Measurements from ENCODE around the gene IMPA2.
"Not testable (repeated sequence)": the region's sequence is repeated elsewhere in the genome, so short reads cannot be mapped to it uniquely, and the experiment has no call there.

The IMPA2 gene

DNA sequence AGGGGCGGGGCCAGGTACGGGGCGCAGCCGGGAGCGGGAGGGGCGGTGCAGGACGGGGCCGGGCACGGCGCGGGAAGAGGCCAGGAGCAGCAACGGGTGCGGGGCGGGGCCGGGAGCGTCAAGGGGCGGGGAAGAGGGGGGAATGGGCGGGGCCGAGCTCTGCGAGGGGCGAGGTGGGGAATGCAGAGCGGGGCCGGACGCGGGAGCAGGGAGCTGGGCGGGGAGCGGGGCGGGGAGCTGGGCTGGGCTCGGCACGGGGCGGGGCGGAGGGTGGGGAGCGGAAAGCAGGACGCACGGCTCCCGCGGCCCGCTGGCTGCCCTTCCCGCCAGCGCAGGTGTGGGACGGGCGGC is at the start of gene IMPA2:
TSS of gene IMPA2 (plus strand) at position 316 of the 351 bp plus-strand sequence. CDS start 163 bp downstream, outside the sequence.
- peak within 1 kb of the TSS; percentile 60 for H3K4me3 ChIP-seq (replicated peaks; ENCODE audit: low read depth, low read length)
- no peak for DNase-seq (ENCODE audit: low read depth)
- TF ChIP-seq, protein P1, sequence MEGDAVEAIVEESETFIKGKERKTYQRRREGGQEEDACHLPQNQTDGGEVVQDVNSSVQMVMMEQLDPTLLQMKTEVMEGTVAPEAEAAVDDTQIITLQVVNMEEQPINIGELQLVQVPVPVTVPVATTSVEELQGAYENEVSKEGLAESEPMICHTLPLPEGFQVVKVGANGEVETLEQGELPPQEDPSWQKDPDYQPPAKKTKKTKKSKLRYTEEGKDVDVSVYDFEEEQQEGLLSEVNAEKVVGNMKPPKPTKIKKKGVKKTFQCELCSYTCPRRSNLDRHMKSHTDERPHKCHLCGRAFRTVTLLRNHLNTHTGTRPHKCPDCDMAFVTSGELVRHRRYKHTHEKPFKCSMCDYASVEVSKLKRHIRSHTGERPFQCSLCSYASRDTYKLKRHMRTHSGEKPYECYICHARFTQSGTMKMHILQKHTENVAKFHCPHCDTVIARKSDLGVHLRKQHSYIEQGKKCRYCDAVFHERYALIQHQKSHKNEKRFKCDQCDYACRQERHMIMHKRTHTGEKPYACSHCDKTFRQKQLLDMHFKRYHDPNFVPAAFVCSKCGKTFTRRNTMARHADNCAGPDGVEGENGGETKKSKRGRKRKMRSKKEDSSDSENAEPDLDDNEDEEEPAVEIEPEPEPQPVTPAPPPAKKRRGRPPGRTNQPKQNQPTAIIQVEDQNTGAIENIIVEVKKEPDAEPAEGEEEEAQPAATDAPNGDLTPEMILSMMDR (IDR thresholded peaks at IDR 0.05; ENCODE audit: low read length, missing control alignments): no peak

- TF ChIP-seq, protein P1 (IDR thresholded peaks at IDR 0.05; ENCODE audit: low read length, missing control alignments): no peak
- no peak for DNase-seq (ENCODE audit: low read depth)
- no peak overlapping the region for H3K4me3 ChIP-seq (replicated peaks; ENCODE audit: low read depth, low read length)
Observed at GRCh38 chr18:11932393-11932792, 48.9 kb upstream of the IMPA2 start.

DNA sequence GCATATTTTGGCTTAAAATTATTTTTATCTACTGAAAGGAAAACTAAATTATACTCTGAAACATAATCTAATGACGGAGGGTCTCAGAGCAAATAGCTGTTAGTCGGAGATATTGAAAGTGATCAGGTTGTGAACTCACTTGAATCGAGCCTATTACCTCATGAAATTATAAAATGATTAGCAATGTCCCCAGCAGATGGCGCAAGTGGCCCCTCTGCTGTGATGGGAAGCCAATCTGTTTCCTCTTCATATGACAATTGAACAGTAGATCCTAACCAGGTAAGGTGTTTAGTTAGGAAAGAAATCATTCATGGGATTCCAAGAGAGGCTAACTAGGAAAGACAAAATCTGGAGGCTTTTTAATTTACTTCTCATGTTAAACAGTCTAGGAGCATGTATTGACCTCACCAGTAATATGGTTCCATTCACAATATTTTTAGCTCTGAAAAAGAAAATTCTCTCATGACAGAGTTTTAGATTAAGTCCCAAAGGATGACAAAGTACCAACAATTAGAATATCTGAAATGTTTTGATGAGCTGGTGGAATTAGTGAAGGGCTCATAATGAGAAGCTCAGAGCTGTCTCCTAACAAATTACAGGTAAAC is 43.3 kb upstream of the IMPA2 start:
- peak; percentile 77 for DNase-seq (ENCODE audit: low read depth)
- no peak overlapping the region for H3K4me3 ChIP-seq (replicated peaks; ENCODE audit: low read depth, low read length)
- TF ChIP-seq, protein P1 (IDR thresholded peaks at IDR 0.05; ENCODE audit: low read length, missing control alignments): peak; percentile 74

GRCh38 chr18:11940956-11941355 is 40.4 kb upstream of the IMPA2 start:
- DNase-seq (ENCODE audit: low read depth): no peak
- no peak overlapping the region for H3K4me3 ChIP-seq (replicated peaks; ENCODE audit: low read depth, low read length)
- TF ChIP-seq, protein P1 (IDR thresholded peaks at IDR 0.05; ENCODE audit: low read length, missing control alignments): no peak

- TF ChIP-seq, protein P1 (IDR thresholded peaks at IDR 0.05; ENCODE audit: low read length, missing control alignments): no peak
- H3K4me3 ChIP-seq (replicated peaks; ENCODE audit: low read depth, low read length): no peak overlapping the region
- no peak for DNase-seq (ENCODE audit: low read depth)
Observed at GRCh38 chr18:11943551-11943950, 37.8 kb upstream of the IMPA2 start.

- TF ChIP-seq, protein P1 (IDR thresholded peaks at IDR 0.05; ENCODE audit: low read length, missing control alignments): no peak
- DNase-seq (ENCODE audit: low read depth): no peak
Observed at GRCh38 chr18:11944252-11944651, 37.1 kb upstream of the IMPA2 start.

DNA sequence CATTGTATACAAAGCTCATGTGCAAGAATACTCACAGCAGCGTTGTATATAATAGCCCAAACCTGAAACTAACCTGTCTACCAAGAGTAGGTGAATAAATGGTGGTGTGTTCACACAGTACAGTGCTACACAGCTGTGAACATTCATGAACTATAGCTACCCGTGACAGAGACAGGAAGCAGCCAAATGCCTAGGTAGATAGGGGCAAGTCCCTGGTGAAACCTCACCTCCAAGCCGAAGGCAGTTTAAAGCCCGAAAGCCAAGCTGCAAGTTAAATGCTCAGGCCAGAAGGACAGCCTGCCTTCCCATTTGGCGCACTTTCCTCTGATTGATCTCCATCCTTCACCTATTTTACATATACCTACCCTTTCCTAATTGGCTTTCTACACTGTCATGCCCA is 36.5 kb upstream of the IMPA2 start:
- TF ChIP-seq, protein P1 (IDR thresholded peaks at IDR 0.05; ENCODE audit: low read length, missing control alignments): no peak
- no peak for DNase-seq (ENCODE audit: low read depth)
- H3K4me3 ChIP-seq (replicated peaks; ENCODE audit: low read depth, low read length): no peak overlapping the region

More at GRCh38 chr18:11944252-11944651, 37.1 kb upstream of the IMPA2 start:
- H3K4me3 ChIP-seq (replicated peaks; ENCODE audit: low read depth, low read length): no peak overlapping the region

DNA sequence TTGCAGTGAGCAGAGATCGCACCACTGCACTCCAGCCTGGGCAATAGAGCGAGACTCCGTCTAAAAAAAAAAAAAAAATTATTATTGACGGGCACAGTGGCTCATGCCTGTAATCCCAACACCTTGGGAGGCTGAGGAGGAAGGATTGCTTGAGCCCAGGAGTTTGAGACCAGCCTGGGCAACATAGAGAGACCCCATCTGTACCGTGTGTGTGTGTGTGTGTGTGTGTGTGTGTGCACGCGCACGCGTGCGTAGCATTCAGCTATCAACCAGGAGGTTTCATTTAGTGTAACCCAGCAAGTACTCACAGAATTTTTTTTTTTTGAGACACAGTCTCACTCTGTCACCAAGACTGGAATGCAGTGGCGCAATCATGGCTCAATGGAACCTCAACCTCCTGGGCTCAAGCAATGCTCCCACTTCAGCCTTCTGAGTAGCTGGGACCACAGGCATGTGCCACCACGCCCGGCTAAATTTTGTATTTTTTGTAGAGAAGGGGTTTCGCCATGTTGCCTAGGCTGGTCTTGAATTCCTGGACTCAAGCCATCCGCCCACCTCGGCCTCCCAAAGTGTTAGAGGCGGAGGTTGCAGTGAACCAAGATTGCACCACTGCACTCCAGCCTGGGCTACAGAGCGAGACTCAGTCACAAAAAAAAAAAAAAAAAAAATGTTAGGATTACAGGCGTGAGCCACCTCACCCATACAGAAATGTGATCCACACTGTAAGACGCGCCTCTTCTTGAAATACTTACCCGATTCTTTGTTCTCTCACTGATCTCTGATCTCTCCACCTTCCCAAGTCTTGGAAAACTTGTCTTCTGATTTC is 35.3 kb upstream of the IMPA2 start:
- not testable (repeated sequence) for DNase-seq (ENCODE audit: low read depth); H3K4me3 ChIP-seq (replicated peaks; ENCODE audit: low read depth, low read length)
